Osteoblast (primary cell): Measurements from ENCODE around the gene BBLN. TPM values are rescaled to one million over a fixed set of nuclear protein-coding genes. Genes with fewer than 3 reads are reported as not detected.

Source experiments
- DNase-seq: peaks from one replicate; pipeline ENCODE4 v3.0.0; 2011; ENCODE audit warnings: low spot score, mixed read lengths; ENCODE audit not compliant: insufficient read length; ENCODE audit errors: missing footprints
- H2AFZ ChIP-seq: 2 replicates; pipeline ENCODE4 v1.6.0; 2011; ENCODE audit warnings: mild to moderate bottlenecking, low read length
- H3K27ac ChIP-seq: 2 replicates; pipeline ENCODE4 v1.5.1; 2011; ENCODE audit warnings: mild to moderate bottlenecking, low read depth, low read length, moderate library complexity
- H3K27me3 ChIP-seq: 2 replicates; pipeline ENCODE4 v1.6.0; 2012; ENCODE audit warnings: mild to moderate bottlenecking, control low read depth, inconsistent platforms, low read length, moderate library complexity; ENCODE audit not compliant: insufficient read depth
- H3K36me3 ChIP-seq: 2 replicates; pipeline ENCODE4 v1.5.1; 2011; ENCODE audit warnings: mild to moderate bottlenecking, low read length, control low read depth, moderate library complexity; ENCODE audit not compliant: insufficient read depth
- H3K4me1 ChIP-seq: 2 replicates; pipeline ENCODE4 v1.5.1; 2011; ENCODE audit warnings: mild to moderate bottlenecking, low read length, control low read depth, moderate library complexity; ENCODE audit not compliant: insufficient read depth
- H3K4me2 ChIP-seq: 2 replicates; pipeline ENCODE4 v1.6.0; 2011; ENCODE audit warnings: mild to moderate bottlenecking, low read length; ENCODE audit not compliant: insufficient read depth
- H3K4me3 ChIP-seq: fragments of 200-600 bp; sonication (generic); 3 replicates; pipeline ENCODE4 v1.5.1; 2012; ENCODE audit warnings: mild to moderate bottlenecking, low read length, inconsistent platforms; ENCODE audit not compliant: insufficient read depth
- H3K79me2 ChIP-seq: 2 replicates; pipeline ENCODE4 v1.6.0; 2012; ENCODE audit warnings: mild to moderate bottlenecking, low read length, control low read depth, inconsistent platforms; ENCODE audit not compliant: insufficient read depth
- H3K9me3 ChIP-seq: 2 replicates; pipeline ENCODE4 v1.5.1; 2011; ENCODE audit warnings: low read depth, low read length, control low read depth
- H4K20me1 ChIP-seq: 2 replicates; pipeline ENCODE4 v1.6.0; 2012; ENCODE audit warnings: mild to moderate bottlenecking, low read length, control low read depth; ENCODE audit not compliant: insufficient read depth
- total RNA-seq: library from RNA; depleted of rRNA; stranded (reverse); fragments of >200 nt; gene quantifications from 2 replicates; pipeline ENCODE4 v1.2.3, GENCODE V29; 2012
- TF ChIP-seq, protein P1 (sequence below): IDR thresholded peaks from 2 replicates; pipeline ENCODE4 v1.5.1; 2011; ENCODE audit warnings: mild to moderate bottlenecking, low read depth, low read length, moderate library complexity; ENCODE audit errors: extremely low read depth

The BBLN gene
- total RNA-seq, 1 donor: 33.3 TPM

DNA sequence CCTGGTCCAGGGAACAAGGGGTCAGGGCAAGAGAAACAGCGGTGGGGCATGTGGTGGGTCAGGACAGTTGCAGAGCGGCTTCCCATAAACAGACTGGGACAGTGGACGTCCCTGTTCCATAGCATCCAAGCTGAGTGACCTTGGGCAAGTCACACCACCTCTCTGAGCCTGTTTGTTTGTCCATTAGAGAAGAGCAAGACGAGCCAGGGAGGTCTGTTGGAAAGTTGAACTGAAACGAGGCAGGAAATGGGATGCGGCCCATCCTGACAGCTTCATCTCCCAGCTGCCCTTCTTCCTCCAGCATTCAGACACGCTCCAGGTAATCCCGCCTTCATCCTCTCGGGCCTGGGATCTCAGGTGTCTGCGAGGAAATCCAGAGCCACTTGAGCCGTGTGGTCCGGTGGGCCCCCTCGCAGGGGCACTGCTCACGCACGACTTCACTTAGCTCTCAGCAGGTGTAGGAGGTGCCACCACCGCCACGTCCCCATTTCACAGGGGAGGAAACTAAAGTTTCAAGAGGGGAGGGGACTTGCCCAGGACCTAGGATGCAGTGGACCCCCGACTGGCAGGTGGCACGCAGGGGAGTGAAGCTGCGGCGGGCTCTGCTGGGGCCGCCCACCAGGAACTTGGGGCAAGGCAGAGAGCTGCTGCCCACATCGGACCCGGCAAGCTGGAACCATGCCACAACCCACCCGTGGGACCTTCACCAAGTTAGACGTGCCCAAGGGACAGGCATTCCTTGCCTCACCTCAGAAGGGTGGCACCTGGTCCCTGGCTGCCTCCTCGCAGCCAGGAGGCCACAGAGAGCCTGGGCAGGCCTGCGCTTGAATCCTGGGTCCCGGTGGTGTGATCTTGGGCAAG is 45.5 kb upstream of the BBLN start:
- no peaks in the 10 kb centered on the region for H3K79me2 ChIP-seq
- peak; percentile 36 for DNase-seq
- H4K20me1 ChIP-seq: no peaks in the 10 kb centered on the region
- no peaks in the 10 kb centered on the region for H3K27me3 ChIP-seq
- H3K4me1 ChIP-seq: no peaks in the 10 kb centered on the region
- TF ChIP-seq, protein P1, sequence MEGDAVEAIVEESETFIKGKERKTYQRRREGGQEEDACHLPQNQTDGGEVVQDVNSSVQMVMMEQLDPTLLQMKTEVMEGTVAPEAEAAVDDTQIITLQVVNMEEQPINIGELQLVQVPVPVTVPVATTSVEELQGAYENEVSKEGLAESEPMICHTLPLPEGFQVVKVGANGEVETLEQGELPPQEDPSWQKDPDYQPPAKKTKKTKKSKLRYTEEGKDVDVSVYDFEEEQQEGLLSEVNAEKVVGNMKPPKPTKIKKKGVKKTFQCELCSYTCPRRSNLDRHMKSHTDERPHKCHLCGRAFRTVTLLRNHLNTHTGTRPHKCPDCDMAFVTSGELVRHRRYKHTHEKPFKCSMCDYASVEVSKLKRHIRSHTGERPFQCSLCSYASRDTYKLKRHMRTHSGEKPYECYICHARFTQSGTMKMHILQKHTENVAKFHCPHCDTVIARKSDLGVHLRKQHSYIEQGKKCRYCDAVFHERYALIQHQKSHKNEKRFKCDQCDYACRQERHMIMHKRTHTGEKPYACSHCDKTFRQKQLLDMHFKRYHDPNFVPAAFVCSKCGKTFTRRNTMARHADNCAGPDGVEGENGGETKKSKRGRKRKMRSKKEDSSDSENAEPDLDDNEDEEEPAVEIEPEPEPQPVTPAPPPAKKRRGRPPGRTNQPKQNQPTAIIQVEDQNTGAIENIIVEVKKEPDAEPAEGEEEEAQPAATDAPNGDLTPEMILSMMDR: no peak
- H3K4me2 ChIP-seq: no peak overlapping the region
- no peaks in the 10 kb centered on the region for H3K9me3 ChIP-seq
- no peak overlapping the region for H3K4me3 ChIP-seq
- H3K36me3 ChIP-seq: no peaks in the 10 kb centered on the region
- no peak overlapping the region for H3K27ac ChIP-seq
- no peak overlapping the region for H2AFZ ChIP-seq

DNA sequence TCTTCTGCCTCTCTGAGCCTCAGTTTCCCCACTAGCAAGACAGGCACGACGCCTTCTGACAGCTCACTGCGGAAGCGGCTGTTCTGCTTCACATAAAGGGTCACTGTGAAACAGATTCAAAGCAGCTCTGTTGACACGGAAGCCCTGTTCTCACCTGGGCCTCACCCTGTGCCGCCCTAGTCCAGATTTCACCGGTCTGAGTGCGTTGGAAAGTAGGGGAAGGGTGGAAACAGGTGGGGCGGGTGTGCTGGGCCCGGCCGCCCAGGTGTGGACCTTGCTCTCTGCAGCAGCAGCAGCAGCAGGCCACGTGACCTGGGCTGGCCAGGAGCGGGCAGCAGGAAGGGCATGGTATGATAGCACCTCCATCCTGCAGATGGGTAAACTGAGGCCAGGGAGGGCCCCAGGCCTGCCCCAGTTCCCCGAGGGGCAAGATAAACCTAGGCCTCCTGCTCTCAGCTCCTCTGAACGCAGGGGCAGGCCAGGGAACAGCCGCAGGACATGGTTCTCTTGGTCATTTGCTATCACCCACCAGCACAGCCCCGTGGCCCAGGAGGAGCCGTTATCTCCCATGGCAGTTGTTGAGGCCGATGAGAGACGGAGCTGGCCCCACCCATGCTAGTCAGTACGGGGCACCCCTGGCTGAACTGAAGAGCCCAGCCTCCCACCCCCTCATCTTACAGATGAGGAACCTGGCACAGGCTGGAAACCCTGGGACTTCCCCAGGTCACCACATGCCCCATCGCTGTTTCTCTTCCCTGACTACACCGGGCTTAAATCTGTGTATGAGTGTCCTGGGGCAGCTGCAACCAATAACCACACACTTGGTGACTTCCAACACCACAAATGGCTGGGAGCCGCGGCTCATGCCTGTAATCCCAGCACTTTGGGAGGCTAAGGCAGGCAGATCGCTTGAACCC is 44.6 kb upstream of the BBLN start:
- no peak overlapping the region for H2AFZ ChIP-seq
- no peaks in the 10 kb centered on the region for H3K79me2 ChIP-seq
- no peak overlapping the region for H3K27ac ChIP-seq
- no peaks in the 10 kb centered on the region for H4K20me1 ChIP-seq
- H3K4me3 ChIP-seq: no peak overlapping the region
- no peaks in the 10 kb centered on the region for H3K9me3 ChIP-seq
- no peak overlapping the region for H3K4me2 ChIP-seq
- H3K36me3 ChIP-seq: no peaks in the 10 kb centered on the region
- no peaks in the 10 kb centered on the region for H3K4me1 ChIP-seq
- no peaks in the 10 kb centered on the region for H3K27me3 ChIP-seq
- TF ChIP-seq, protein P1: no peak
- peak; percentile 38 for DNase-seq

DNA sequence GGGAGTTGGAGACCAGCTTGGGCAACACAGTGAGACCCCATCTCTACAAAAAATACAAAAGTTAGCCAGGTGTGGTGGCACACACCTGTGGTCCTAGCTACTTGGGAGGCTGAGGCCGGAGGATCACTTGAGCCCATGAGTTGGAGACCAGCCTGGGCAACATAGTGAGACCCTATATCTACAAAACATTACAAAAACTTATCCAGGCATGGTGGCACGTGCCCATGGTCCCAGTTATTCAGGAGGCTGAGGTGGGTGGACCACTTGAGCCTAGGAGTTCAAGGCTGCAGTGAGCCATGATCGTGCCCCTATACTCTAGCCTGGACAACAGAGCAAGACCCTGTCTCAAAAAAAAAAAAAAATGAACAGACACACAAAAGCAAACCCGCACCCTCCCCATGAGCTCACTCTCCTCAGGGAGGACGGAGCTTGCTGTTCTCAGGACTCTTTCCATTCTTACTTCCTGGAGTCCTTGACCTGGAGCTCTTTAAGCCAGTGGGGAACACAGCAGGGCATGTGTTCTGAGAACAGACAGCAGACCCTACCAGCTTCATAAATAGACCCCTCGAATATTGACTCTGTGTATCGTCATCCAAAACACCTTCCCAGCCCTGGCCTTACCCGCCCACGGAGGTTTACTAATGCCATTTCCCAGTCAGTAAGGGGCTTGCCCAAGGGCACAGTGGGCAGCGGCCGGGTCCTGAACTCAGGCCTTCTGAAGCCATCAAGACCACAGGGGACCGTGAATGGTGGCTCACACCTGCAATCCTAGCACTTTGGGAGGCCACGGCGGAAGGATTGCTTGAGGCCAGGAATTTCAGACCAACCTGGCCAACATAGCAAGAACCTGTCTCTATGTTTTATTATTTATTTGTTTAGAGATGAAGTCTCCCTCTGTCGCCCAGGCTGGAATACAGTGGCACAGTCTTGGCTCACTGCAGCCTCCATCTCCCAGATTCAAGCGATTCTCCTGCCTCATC is 43.7 kb upstream of the BBLN start:
- no peak overlapping the region for H3K27ac ChIP-seq
- no peaks in the 10 kb centered on the region for H3K27me3 ChIP-seq
- H3K4me2 ChIP-seq: no peak overlapping the region
- H3K9me3 ChIP-seq: no peaks in the 10 kb centered on the region
- no peak overlapping the region for H2AFZ ChIP-seq
- H3K79me2 ChIP-seq: no peaks in the 10 kb centered on the region
- no peaks in the 10 kb centered on the region for H3K4me1 ChIP-seq
- TF ChIP-seq, protein P1: no peak
- H3K36me3 ChIP-seq: no peaks in the 10 kb centered on the region
- H4K20me1 ChIP-seq: no peaks in the 10 kb centered on the region
- no peak overlapping the region for H3K4me3 ChIP-seq
- DNase-seq: peak; percentile 23
